Subcutaneous adipose tissue (tissue), 4 donors: ENCODE results near the gene UGT2A1. TPM values are rescaled to one million over a fixed set of nuclear protein-coding genes. Genes with fewer than 3 reads are reported as not detected.

ENCODE experiments used
- total RNA-seq, 4 donors: library from RNA; depleted of rRNA; stranded (reverse); fragments of >200 nt; gene quantifications; one replicate each; pipeline ENCODE4 v1.1.0, GENCODE V29; 2016
- TF ChIP-seq, protein P1 (sequence below): fragments of 450-650 bp; IDR thresholded peaks from one replicate; pipeline ENCODE4 v1.5.1; 2016; ENCODE audit warnings: low read depth, mild to moderate bottlenecking, control low read depth, antibody characterized with exemption, moderate library complexity

Gene UGT2A1
- not detected for total RNA-seq

DNA sequence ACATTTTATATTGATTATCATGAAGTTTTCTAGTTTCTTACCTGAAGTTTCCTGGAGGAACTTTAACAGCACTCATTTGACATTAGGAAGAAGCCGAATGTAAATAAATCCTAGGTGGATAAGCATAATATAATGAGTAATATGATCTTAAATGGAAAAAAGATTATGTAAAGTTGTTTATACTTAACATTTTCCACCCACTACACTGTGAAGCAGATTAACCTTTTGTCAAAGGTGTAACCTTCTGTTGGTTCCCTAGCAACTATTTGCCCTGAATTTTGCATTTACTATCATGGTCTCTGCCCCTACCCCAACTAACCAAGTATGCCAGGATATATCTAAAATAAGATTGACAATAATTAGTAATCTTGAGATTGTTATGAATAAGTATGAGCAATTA, at the start of gene UGT2A1:
TSS of gene UGT2A1 (minus strand) at position 101 of the 400 bp plus-strand sequence. CDS start 5,603 bp downstream, outside the sequence.
- TF ChIP-seq, protein P1, sequence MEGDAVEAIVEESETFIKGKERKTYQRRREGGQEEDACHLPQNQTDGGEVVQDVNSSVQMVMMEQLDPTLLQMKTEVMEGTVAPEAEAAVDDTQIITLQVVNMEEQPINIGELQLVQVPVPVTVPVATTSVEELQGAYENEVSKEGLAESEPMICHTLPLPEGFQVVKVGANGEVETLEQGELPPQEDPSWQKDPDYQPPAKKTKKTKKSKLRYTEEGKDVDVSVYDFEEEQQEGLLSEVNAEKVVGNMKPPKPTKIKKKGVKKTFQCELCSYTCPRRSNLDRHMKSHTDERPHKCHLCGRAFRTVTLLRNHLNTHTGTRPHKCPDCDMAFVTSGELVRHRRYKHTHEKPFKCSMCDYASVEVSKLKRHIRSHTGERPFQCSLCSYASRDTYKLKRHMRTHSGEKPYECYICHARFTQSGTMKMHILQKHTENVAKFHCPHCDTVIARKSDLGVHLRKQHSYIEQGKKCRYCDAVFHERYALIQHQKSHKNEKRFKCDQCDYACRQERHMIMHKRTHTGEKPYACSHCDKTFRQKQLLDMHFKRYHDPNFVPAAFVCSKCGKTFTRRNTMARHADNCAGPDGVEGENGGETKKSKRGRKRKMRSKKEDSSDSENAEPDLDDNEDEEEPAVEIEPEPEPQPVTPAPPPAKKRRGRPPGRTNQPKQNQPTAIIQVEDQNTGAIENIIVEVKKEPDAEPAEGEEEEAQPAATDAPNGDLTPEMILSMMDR, result no peak

DNA sequence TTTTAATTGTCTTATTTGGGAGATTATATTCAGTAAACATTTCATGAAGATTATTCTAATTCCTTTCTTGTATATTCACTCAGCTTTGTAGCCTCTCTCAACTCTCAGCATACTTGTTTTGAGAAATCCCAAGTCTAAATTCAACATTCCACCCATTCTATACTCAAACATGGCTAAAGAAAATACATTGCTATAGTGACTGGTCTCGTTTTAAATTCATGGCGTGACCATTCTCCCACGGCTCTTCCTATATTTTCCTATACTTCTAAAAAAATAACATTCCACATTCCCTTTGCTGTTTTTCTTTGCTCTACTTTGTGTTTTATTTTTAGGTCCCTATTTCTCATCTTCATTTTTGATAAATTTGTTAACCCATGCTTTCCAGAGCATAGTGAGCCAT, 49.2 kb upstream of the UGT2A1 start:
- TF ChIP-seq, protein P1, result no peak

DNA sequence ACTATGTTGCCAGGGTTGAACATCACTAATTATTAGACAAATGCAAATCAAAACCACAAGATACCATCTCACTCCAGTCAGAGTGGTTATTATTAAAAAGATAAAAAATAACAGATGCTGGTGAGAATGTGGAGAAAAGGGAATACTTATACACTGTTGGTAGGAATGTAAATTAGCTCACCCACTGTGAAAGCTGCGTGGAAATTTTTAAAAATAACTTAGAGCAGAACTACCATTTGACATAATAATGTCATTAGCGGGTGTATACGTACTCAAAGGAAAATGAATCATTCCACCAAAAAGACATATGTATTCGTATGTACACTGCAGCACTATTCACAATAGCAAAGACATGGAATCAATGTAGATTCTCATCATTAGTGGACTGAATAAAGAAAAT, 48.6 kb upstream of the UGT2A1 start:
- TF ChIP-seq, protein P1, result no peak

DNA sequence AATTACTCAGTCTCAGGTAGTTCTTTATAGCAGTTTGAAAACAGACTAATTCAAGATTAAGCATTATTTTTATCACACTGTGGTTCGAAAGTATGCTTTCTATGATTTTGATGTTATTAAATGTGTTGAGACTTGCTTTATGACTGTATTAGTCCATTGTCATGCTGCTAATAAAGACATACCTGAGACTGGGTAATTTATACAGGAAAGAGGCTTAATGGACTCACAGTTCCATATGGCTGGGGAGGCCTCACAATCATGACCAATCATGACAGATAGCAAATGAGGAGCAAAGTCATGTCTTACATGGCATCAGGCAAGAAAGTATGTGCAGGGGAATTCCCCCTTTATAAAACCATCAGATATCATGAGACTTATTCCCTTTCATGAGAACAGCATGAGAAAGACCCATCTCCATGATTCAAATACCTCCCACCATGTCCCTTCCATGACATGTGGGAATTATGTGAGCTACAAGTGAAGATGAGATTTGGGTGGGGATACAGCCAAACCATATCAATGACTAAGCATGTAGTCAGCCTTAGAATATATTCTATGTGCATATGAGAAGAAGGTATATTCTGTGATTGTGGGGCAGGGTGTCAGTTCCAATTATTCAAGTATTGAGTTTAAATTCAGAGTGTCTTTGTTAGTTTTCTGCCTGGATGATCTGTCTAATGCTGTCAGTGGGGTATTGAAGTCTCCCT, 44.6 kb upstream of the UGT2A1 start:
- TF ChIP-seq, protein P1, result no peak

DNA sequence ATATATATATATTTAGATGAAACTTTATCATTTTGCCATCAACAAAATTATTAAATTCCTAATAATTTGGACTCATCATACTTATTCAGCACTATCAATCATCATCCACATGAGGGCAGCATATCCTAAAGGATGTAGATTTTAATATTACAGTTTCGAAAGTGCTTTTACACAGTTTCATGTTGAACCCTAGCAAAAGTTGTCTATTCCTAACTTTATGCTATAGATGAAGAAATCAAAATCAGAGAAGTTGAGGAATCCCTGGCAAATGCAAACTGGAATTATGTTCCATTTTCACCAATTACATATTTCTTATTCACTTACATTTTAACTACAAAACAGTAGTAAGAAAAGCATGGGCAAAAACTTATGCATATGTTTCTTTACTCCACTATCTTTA, 36.6 kb upstream of the UGT2A1 start:
- TF ChIP-seq, protein P1, result no peak

DNA sequence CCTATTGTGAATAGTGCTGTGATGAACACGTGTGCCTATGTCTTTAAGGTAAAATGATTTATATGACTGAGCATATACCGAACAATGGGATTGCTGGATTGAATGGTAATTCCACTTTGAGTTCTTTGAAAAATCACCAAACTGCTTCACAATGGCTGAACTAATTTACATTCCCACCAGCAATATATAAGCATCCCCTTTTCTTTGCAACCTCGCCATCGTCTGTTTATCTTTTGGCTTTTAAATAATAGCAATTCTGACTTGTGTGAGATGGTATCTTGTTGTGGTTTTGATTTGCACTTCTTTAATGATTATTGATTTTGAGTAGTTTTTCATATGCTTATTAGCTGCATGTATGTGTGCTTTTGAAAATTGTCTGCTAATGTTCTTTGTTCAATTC, 31.8 kb upstream of the UGT2A1 start:
- TF ChIP-seq, protein P1, result no peak

DNA sequence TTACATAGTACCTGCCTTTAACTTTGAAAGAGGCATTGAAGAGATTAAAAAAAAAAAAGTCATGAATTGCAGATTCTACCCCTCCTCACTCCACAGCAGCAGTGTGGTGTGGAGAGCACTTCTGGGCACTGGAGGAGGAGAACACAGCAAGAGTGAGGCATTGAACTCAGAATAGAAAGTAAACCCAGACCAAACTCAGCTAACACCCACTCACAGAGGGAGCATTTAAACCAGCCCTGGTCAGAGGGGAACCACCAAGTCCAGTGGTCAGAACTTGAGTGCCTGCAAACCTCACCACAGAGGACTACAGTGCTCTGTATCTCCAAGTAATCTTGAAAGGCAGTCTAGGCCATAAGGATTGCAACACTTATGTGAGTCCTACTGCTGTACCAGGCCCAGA, 15.6 kb upstream of the UGT2A1 start:
- TF ChIP-seq, protein P1, result no peak
